H1 (cell line): Measurements from ENCODE around the gene USP20. TPM values are rescaled to one million over a fixed set of nuclear protein-coding genes. Genes with fewer than 3 reads are reported as not detected.

ENCODE experiments used
- CTCF ChIA-PET: fragments of 300-600 bp; sonication (Branson Sonifier 250); formaldehyde crosslinking; loops from one replicate; lab custom pipeline; 2021; ENCODE audit not compliant: partially characterized antibody; lab: Charles Lee
- POLR2A ChIA-PET: fragments of 300-600 bp; sonication (Branson Sonifier 250); formaldehyde crosslinking; loops from one replicate; lab custom pipeline; 2021; ENCODE audit warnings: inconsistent platforms; ENCODE audit not compliant: partially characterized antibody; lab: Charles Lee
- DNase-seq, 2 experiments: peaks; one replicate each; pipeline versions ENCODE4 v3.0.0 to v3.0.0-alpha.2; 2010 to 2022; ENCODE audit warnings: low spot score in 2 of 2, low read depth in 1 of 2, mixed read lengths in 1 of 2
- FAIRE-seq: peaks from 2 replicates; lab custom pipeline; 2011; peaks lifted over from hg19 to GRCh38; lab: Jason Lieb, UNC
- H2AFZ ChIP-seq: 2 replicates; pipeline ENCODE4 v1.8.1; 2012; ENCODE audit warnings: low read length, inconsistent platforms
- H2AK5ac ChIP-seq: 2 replicates; pipeline ENCODE4 v1.6.1; 2013; ENCODE audit warnings: low read depth, low read length
- H2BK120ac ChIP-seq: replicated peaks from 2 replicates; pipeline ENCODE3; 2013; ENCODE audit warnings: low read depth, low read length, inconsistent platforms
- H2BK12ac ChIP-seq: 2 replicates; pipeline ENCODE4 v1.6.1; 2013; ENCODE audit warnings: low read depth, low read length
- H2BK15ac ChIP-seq: 2 replicates; pipeline ENCODE4 v1.6.1; 2013; ENCODE audit warnings: low read length
- H2BK20ac ChIP-seq: 2 replicates; pipeline ENCODE4 v1.6.1; 2013; ENCODE audit warnings: low read length
- H2BK5ac ChIP-seq: 2 replicates; pipeline ENCODE4 v1.6.1; 2013; ENCODE audit warnings: low read depth, low read length
- H3K14ac ChIP-seq: 2 replicates; pipeline ENCODE4 v1.6.1; 2013; ENCODE audit warnings: inconsistent platforms; ENCODE audit not compliant: insufficient read length
- H3K18ac ChIP-seq: 2 replicates; pipeline ENCODE4 v1.6.1; 2013; ENCODE audit warnings: low read length; ENCODE audit errors: extremely low read depth
- H3K23ac ChIP-seq: 2 replicates; pipeline ENCODE4 v1.6.1; 2013; ENCODE audit warnings: inconsistent platforms; ENCODE audit not compliant: insufficient read length
- H3K23me2 ChIP-seq: 2 replicates; pipeline ENCODE4 v1.6.1; 2013; ENCODE audit warnings: low read depth, low read length
- H3K27ac ChIP-seq: 2 replicates; pipeline ENCODE4 v1.6.1; 2011; ENCODE audit warnings: low read depth, low read length, inconsistent platforms
- H3K27me3 ChIP-seq, 4 experiments: replicated peaks in 1 of 4; 1 replicate in 1 of 4; 2 replicates in 3 of 4; pipeline versions ENCODE4 v1.6.1 to v1.8.1; 2011 to 2013; ENCODE audit warnings: low read length in 3 of 4, mild to moderate bottlenecking in 3 of 4, inconsistent platforms in 2 of 4, mixed read lengths in 2 of 4, moderate library complexity in 1 of 4; ENCODE audit not compliant: control insufficient read depth in 3 of 4, insufficient read depth in 3 of 4; ENCODE audit errors: extremely low read depth in 1 of 4
- H3K36me3 ChIP-seq, 4 experiments: 2 replicates each; pipeline versions ENCODE4 v1.6.1 to v1.8.1; 2011 to 2013; ENCODE audit warnings: mild to moderate bottlenecking in 4 of 4, low read length in 3 of 4, moderate library complexity in 2 of 4, control low read depth in 1 of 4, inconsistent platforms in 1 of 4; ENCODE audit not compliant: insufficient read depth in 4 of 4, control insufficient read depth in 2 of 4
- H3K4ac ChIP-seq: replicated peaks from 2 replicates; pipeline ENCODE3; 2013; ENCODE audit warnings: low read length, low read depth, mixed read lengths, inconsistent platforms; ENCODE audit not compliant: insufficient read length
- H3K4me1 ChIP-seq, 4 experiments: replicated peaks in 1 of 4; 1 replicate in 1 of 4; 2 replicates in 3 of 4; pipeline versions ENCODE4 v1.6.1 to v1.8.1; 2011 to 2013; ENCODE audit warnings: low read length in 3 of 4, inconsistent platforms in 2 of 4, mixed read lengths in 1 of 4; ENCODE audit not compliant: insufficient read depth in 4 of 4, control insufficient read depth in 3 of 4
- H3K4me2 ChIP-seq, 2 experiments: 2 replicates each; pipeline versions ENCODE4 v1.6.1 to v1.8.1; 2011 to 2013; ENCODE audit warnings: low read depth in 2 of 2, low read length in 2 of 2, control low read depth in 1 of 2, inconsistent platforms in 1 of 2, mild to moderate bottlenecking in 1 of 2; ENCODE audit not compliant: insufficient read depth in 1 of 2
- H3K4me3 ChIP-seq, 4 experiments: fragments of 200-600, 300-600 bp in 1 of 4; sonication (generic), shearing (Covaris generic), sonication (Bioruptor Twin) in 1 of 4; 2 replicates each; pipeline versions ENCODE4 v1.5.1 to v1.8.1; 2011 to 2016; ENCODE audit warnings: low read length in 4 of 4, low read depth in 3 of 4, control low read depth in 2 of 4, inconsistent platforms in 2 of 4, mild to moderate bottlenecking in 2 of 4, mixed read lengths in 1 of 4, moderate library complexity in 1 of 4; ENCODE audit not compliant: insufficient read depth in 2 of 4; ENCODE audit errors: extremely low read depth in 1 of 4
- H3K56ac ChIP-seq: replicated peaks from 2 replicates; pipeline ENCODE3; 2013; ENCODE audit warnings: low read depth, mild to moderate bottlenecking, mixed read lengths, low read length, inconsistent platforms; ENCODE audit not compliant: insufficient read length
- H3K79me1 ChIP-seq: 2 replicates; pipeline ENCODE4 v1.6.1; 2013; ENCODE audit warnings: low read depth, low read length, control low read depth
- H3K79me2 ChIP-seq, 2 experiments: 2 replicates each; pipeline versions ENCODE4 v1.6.1 to v1.8.1; 2012 to 2013; ENCODE audit warnings: low read length in 2 of 2, mild to moderate bottlenecking in 2 of 2, inconsistent platforms in 1 of 2; ENCODE audit not compliant: insufficient read depth in 2 of 2, control insufficient read depth in 1 of 2
- H3K9ac ChIP-seq, 4 experiments: replicated peaks in 1 of 4; 1 replicate in 1 of 4; 2 replicates in 3 of 4; pipeline versions ENCODE4 v1.6.1 to v1.8.1; 2011 to 2013; ENCODE audit warnings: low read depth in 3 of 4, low read length in 3 of 4, control low read depth in 2 of 4, mild to moderate bottlenecking in 2 of 4, moderate library complexity in 2 of 4, inconsistent platforms in 1 of 4; ENCODE audit errors: extremely low read depth in 1 of 4
- H3K9me3 ChIP-seq, 2 experiments: 2 replicates each; pipeline versions ENCODE4 v1.6.1 to v1.8.1; 2012 to 2013; ENCODE audit warnings: mild to moderate bottlenecking in 2 of 2, moderate library complexity in 2 of 2, control low read depth in 1 of 2, inconsistent platforms in 1 of 2, low read depth in 1 of 2, low read length in 1 of 2, mixed read lengths in 1 of 2; ENCODE audit not compliant: insufficient read depth in 2 of 2
- H4K20me1 ChIP-seq, 2 experiments: replicated peaks in 1 of 2; 2 replicates each; pipeline versions ENCODE3 to v1.8.1; 2011 to 2013; ENCODE audit warnings: inconsistent platforms in 2 of 2, low read length in 2 of 2, mild to moderate bottlenecking in 1 of 2; ENCODE audit not compliant: insufficient read depth in 2 of 2, control insufficient read depth in 1 of 2
- H4K5ac ChIP-seq: 2 replicates; pipeline ENCODE4 v1.6.1; 2013; ENCODE audit warnings: low read length, low read depth, mixed read lengths, inconsistent platforms; ENCODE audit not compliant: insufficient read length
- H4K8ac ChIP-seq: 2 replicates; pipeline ENCODE4 v1.8.0; 2013; ENCODE audit warnings: mild to moderate bottlenecking, moderate library complexity, low read length, inconsistent platforms; ENCODE audit not compliant: insufficient read depth; ENCODE audit errors: extremely low read depth
- H4K91ac ChIP-seq: replicated peaks from 2 replicates; pipeline ENCODE3; 2013; ENCODE audit warnings: low read length, mixed read lengths, inconsistent platforms; ENCODE audit not compliant: insufficient read length
- ASH2L ChIP-seq: fragments of 200-600, 300-600 bp; sonication (generic); IDR thresholded peaks from one replicate; pipeline ENCODE4 v1.7.1; 2017; ENCODE audit warnings: low read length
- ATF3 ChIP-seq: IDR thresholded peaks from 2 replicates; pipeline ENCODE4 v1.6.1; 2011; ENCODE audit warnings: low read depth, mild to moderate bottlenecking, low read length; ENCODE audit not compliant: insufficient read depth
- BACH1 ChIP-seq: IDR thresholded peaks from 2 replicates; pipeline ENCODE4 v1.6.1; 2012; ENCODE audit warnings: low read length, improper control_type of control experiment
- BCL11A ChIP-seq, 2 experiments: IDR thresholded peaks; one replicate each; pipeline ENCODE4 v1.6.1; 2011; ENCODE audit warnings: low read depth in 2 of 2, low read length in 2 of 2, mild to moderate bottlenecking in 2 of 2
- CBX8 ChIP-seq: fragments of 300-800, 300-1000 bp; sonication (generic); IDR thresholded peaks from 2 replicates; pipeline ENCODE4 v1.7.1; 2016; ENCODE audit warnings: low read depth, low read length, borderline replicate concordance
- CEBPB ChIP-seq: IDR thresholded peaks from 2 replicates; pipeline ENCODE4 v1.6.1; 2012; ENCODE audit warnings: low read depth, low read length
- CTBP2 ChIP-seq: IDR thresholded peaks from 2 replicates; pipeline ENCODE4 v1.7.0; 2011; ENCODE audit warnings: borderline replicate concordance, mild to moderate bottlenecking, moderate library complexity, mixed read lengths, low read length; ENCODE audit not compliant: insufficient read depth, insufficient read length
- HDAC2 ChIP-seq, 2 experiments: fragments of 300-600 bp in 1 of 2; sonication (generic) in 1 of 2; IDR thresholded peaks; 2 replicates each; pipeline ENCODE4 v1.6.1; 2011 to 2012; ENCODE audit warnings: low read depth in 2 of 2, low read length in 2 of 2, mild to moderate bottlenecking in 2 of 2, moderate library complexity in 2 of 2, borderline replicate concordance in 1 of 2, inconsistent platforms in 1 of 2
- MAFK ChIP-seq: IDR thresholded peaks from 2 replicates; pipeline ENCODE4 v1.6.1; 2012; ENCODE audit warnings: low read depth, mild to moderate bottlenecking, improper control_type of control experiment, low read length
- TAF7 ChIP-seq: optimal IDR thresholded peaks from 2 replicates; pipeline ENCODE3; 2011; ENCODE audit warnings: low read depth, mild to moderate bottlenecking, inconsistent platforms, low read length, moderate library complexity, borderline replicate concordance
- WGBS, 2 experiments: shearing (Covaris generic) in 1 of 2; methylation state at CpG; one replicate each; pipeline versions ENCODE4 v1.1.6 to v1.1.7; 2013 to 2015; ENCODE audit warnings: low lambda C conversion rate in 2 of 2, mixed read lengths in 2 of 2, inconsistent platforms in 1 of 2, low coverage in 1 of 2, missing lambda C conversion rate in 1 of 2; ENCODE audit not compliant: insufficient replicate concordance in 2 of 2, insufficient coverage in 1 of 2, insufficient read length in 1 of 2; ENCODE audit errors: extremely low coverage in 1 of 2, missing lambda C conversion rate in 1 of 2; 5-methylcytosine and 5-hydroxymethylcytosine counted together
- polyA plus RNA-seq, 7 experiments: library from polyadenylated mRNA; depleted of rRNA in 3 of 7; stranded (reverse) in 5 of 7; unstranded in 2 of 7; fragments of >200 nt in 5 of 7; fragments of 200-250 nt in 2 of 7; gene quantifications; 1 replicate in 5 of 7; 2 replicates in 1 of 7; 4 replicates in 1 of 7; pipeline versions ENCODE4 v1.2.1 to v1.2.3, GENCODE V29; 2011 to 2013; ENCODE audit warnings: missing spikeins in 2 of 7, mixed read lengths in 2 of 7
- total RNA-seq: library from RNA; stranded (reverse); fragmentation: NEBNext Ultra II Directional; extraction: Animal tissue kit (Norgen Biotek cat#: 25700); gene quantifications from 2 replicates; pipeline ENCODE4 v1.2.1, GENCODE V29; 2021
- TF ChIP-seq, protein P1 (sequence below): IDR thresholded peaks from 2 replicates; pipeline ENCODE4 v1.6.1; 2012; ENCODE audit warnings: low read length, inconsistent platforms

The USP20 gene
- total and polyA plus RNA-seq, 2 of the 8 experiments (the other 6 are each of a cell fraction or from before 2014, with no cell fraction given): 13.4 to 23.0 TPM

DNA sequence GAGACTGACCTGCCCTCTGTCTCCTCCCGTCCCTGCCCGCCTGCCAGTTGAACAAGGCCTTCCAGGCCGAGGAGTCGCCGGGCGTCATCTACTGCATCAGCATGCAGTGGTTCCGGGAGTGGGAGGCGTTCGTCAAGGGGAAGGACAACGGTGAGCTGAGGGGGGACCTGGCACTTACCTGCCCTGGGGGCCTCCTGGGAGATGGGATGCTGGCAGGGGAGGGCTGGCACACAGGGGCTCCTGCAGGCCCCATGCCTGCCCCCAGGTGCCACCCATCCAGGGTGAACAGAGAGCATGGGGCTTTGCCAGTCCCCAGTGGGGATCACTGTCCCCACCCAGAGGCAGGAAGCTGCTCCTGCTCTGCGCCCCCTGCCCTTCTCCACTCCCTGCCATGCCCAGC, 43.0 kb downstream of the USP20 start:
- H2BK5ac ChIP-seq: no peak overlapping the region
- no peaks in the 10 kb centered on the region for H3K9me3 ChIP-seq
- CTCF ChIA-PET: interaction anchor here (0.7 to 1.3 kb wide), 3 partner anchors 11 to 235 kb away, joined by 3 to 5 read pairs (median 4); no protein-coding TSS in a partner anchor
- H3K27me3 ChIP-seq: no peaks in the 10 kb centered on the region
- H4K20me1 ChIP-seq: peaks cover 0 to 2% of the 10 kb centered on the region in 2 experiments
- no peak overlapping the region for H2AFZ ChIP-seq
- DNase-seq (no peak), FAIRE-seq (no peak)
- WGBS, 2 experiments: 90% methylated on average over 11 of the region's 11 CpGs; no CpG with 5 or more reads in 1 of the 2 experiments
- no peak overlapping the region for H3K4ac ChIP-seq
- TF ChIP-seq, protein P1, sequence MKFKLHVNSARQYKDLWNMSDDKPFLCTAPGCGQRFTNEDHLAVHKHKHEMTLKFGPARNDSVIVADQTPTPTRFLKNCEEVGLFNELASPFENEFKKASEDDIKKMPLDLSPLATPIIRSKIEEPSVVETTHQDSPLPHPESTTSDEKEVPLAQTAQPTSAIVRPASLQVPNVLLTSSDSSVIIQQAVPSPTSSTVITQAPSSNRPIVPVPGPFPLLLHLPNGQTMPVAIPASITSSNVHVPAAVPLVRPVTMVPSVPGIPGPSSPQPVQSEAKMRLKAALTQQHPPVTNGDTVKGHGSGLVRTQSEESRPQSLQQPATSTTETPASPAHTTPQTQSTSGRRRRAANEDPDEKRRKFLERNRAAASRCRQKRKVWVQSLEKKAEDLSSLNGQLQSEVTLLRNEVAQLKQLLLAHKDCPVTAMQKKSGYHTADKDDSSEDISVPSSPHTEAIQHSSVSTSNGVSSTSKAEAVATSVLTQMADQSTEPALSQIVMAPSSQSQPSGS: no peak
- no peak for TF ChIP-seq MAFK
- TF ChIP-seq BCL11A (IDR thresholded peaks at IDR 0.05; ENCODE audit: low read depth in 2 of 2, low read length in 2 of 2): no peak
- TF ChIP-seq CEBPB: no peak
- TF ChIP-seq BACH1: no peak
- no peak for TF ChIP-seq ASH2L
- no peak for TF ChIP-seq HDAC2 (IDR thresholded peaks at IDR 0.05; ENCODE audit: borderline replicate concordance in 1 of 2, low read depth in 2 of 2, low read length in 2 of 2)
- no peak for TF ChIP-seq ATF3
- TF ChIP-seq TAF7: no peak
- TF ChIP-seq CBX8: no peak
- no peak for TF ChIP-seq CTBP2
- no peak overlapping the region for H2BK20ac ChIP-seq
- H3K4me2 ChIP-seq: no peak overlapping the region
- no peak overlapping the region for H2AK5ac ChIP-seq
- no peak overlapping the region for H3K18ac ChIP-seq
- H3K23me2 ChIP-seq: no peaks in the 10 kb centered on the region
- H2BK120ac ChIP-seq: no peak overlapping the region
- no peak overlapping the region for H3K9ac ChIP-seq
- no peak overlapping the region for H3K23ac ChIP-seq
- no peak overlapping the region for H2BK12ac ChIP-seq
- no peaks in the 10 kb centered on the region for H3K79me1 ChIP-seq
- POLR2A ChIA-PET: interaction anchor here (0.9 kb wide), 1 partner anchor 38 kb away, joined by 3 read pairs; no protein-coding TSS in a partner anchor
- no peak overlapping the region for H3K56ac ChIP-seq
- H3K4me1 ChIP-seq: peaks cover 0 to 5% (median 1%) of the 10 kb centered on the region in 4 experiments; a peak in 1 of 7 replicates
- H3K36me3 ChIP-seq: peaks cover 0 to 4% (median 0%) of the 10 kb centered on the region in 4 experiments; a peak in 3 of 8 replicates
- no peak overlapping the region for H4K8ac ChIP-seq
- H4K91ac ChIP-seq: no peak overlapping the region
- no peak overlapping the region for H3K27ac ChIP-seq
- no peak overlapping the region for H3K4me3 ChIP-seq
- no peaks in the 10 kb centered on the region for H3K79me2 ChIP-seq
- H4K5ac ChIP-seq: no peak overlapping the region
- no peak overlapping the region for H3K14ac ChIP-seq
- no peak overlapping the region for H2BK15ac ChIP-seq
